Ovary (tissue), 3 donors: Measurements from ENCODE around the gene SEC11C.

ENCODE experiments used
- POLR2A ChIP-seq: fragments of 450-650 bp; IDR thresholded peaks from one replicate; pipeline ENCODE4 v1.6.1; 2017; ENCODE audit warnings: antibody characterized with exemption, mild to moderate bottlenecking, moderate library complexity
- TF ChIP-seq, protein P1 (sequence below), 3 donors: fragments of 450-650 bp in 2 of 3; fragments of 200-600 bp in 1 of 3; IDR thresholded peaks; one replicate each; pipeline versions ENCODE4 v1.5.1 to v1.8.0; 2016 to 2022; ENCODE audit warnings: antibody characterized with exemption in 3 of 3, mild to moderate bottlenecking in 1 of 3
- donor health status: DM: no; HTN: no; CAD: no.

DNA sequence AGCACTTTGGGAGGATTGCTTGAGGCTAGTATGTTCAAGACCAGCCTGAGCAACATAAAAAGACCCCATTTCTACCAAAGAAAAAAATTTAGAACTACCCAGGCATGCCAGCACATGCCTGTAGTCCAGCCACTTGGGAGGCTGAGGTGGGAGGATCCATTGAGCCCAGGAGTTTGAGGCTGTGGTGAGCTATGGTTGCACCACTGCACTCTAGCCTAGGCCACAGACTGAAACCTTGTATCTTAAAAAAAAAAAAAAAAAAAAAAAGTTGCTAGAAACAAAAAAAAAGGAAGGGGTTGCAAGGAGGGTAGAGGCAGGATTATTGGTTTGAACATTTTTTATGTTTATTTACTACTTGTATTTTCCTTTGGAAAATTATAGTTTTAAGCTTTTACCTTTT lies 4.8 kb downstream of the SEC11C start:
- TF ChIP-seq, protein P1, sequence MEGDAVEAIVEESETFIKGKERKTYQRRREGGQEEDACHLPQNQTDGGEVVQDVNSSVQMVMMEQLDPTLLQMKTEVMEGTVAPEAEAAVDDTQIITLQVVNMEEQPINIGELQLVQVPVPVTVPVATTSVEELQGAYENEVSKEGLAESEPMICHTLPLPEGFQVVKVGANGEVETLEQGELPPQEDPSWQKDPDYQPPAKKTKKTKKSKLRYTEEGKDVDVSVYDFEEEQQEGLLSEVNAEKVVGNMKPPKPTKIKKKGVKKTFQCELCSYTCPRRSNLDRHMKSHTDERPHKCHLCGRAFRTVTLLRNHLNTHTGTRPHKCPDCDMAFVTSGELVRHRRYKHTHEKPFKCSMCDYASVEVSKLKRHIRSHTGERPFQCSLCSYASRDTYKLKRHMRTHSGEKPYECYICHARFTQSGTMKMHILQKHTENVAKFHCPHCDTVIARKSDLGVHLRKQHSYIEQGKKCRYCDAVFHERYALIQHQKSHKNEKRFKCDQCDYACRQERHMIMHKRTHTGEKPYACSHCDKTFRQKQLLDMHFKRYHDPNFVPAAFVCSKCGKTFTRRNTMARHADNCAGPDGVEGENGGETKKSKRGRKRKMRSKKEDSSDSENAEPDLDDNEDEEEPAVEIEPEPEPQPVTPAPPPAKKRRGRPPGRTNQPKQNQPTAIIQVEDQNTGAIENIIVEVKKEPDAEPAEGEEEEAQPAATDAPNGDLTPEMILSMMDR (IDR thresholded peaks at IDR 0.05), result no peak
- TF ChIP-seq POLR2A, result no peak
